Right lobe of liver (tissue), 6 donors: ENCODE measurements around the gene CYBRD1. TPM values are rescaled to one million over a fixed set of nuclear protein-coding genes. Genes with fewer than 3 reads are reported as not detected.

Experiments
- ATAC-seq, 4 donors: fragments of 200-7000 bp; cut with Tn5 transposase; one replicate each; pipeline ENCODE4 v1.9.1; 2020; ENCODE audit warnings: mild to moderate bottlenecking in 4 of 4, moderate library complexity in 4 of 4
- DNase-seq, 3 donors: peaks; one replicate each; pipeline ENCODE4 v3.0.0-alpha.2; 2020
- H3K27ac ChIP-seq, 3 donors: fragments of 200-600 bp; one replicate each; pipeline ENCODE4 v1.8.0; 2022
- H3K27me3 ChIP-seq, 2 donors: fragments of 200-600 bp; one replicate each; pipeline ENCODE4 v1.8.0; 2022
- H3K36me3 ChIP-seq, 4 donors: fragments of 200-600 bp; sonication (generic) in 1 of 4; one replicate each; pipeline versions ENCODE4 v1.5.1 to v1.8.0; 2017 to 2022; ENCODE audit warnings: control low read depth in 1 of 4
- H3K4me1 ChIP-seq, 4 donors: fragments of 200-600 bp; sonication (generic) in 1 of 4; one replicate each; pipeline versions ENCODE4 v1.5.1 to v1.8.0; 2017 to 2022; ENCODE audit warnings: control low read depth in 1 of 4
- H3K4me3 ChIP-seq, 3 donors: fragments of 200-600 bp; one replicate each; pipeline ENCODE4 v1.8.0; 2022
- H3K9me3 ChIP-seq, 4 donors: fragments of 200-600 bp; sonication (generic) in 1 of 4; one replicate each; pipeline versions ENCODE4 v1.5.1 to v1.8.0; 2017 to 2022; ENCODE audit warnings: control low read depth in 1 of 4
- CTCF ChIP-seq, 4 donors: fragments of 200-600 bp in 3 of 4; fragments of 450-650 bp in 1 of 4; IDR thresholded peaks; one replicate each; pipeline versions ENCODE4 v1.5.1 to v1.8.0; 2016 to 2022; ENCODE audit warnings: antibody characterized with exemption in 4 of 4, mild to moderate bottlenecking in 2 of 4
- POLR2A ChIP-seq: fragments of 450-650 bp; IDR thresholded peaks from one replicate; pipeline ENCODE4 v1.6.1; 2017; ENCODE audit warnings: antibody characterized with exemption, mild to moderate bottlenecking
- WGBS: methylation state at CpG from one replicate; pipeline ENCODE4 v1.1.6; 2018; ENCODE audit warnings: low coverage, low lambda C conversion rate; ENCODE audit not compliant: insufficient coverage; ENCODE audit errors: missing lambda C conversion rate; 5-methylcytosine and 5-hydroxymethylcytosine counted together
- intact Hi-C, 2 donors: fragments of 100-400 bp; cut with DNase I; formaldehyde crosslinking; loops; one replicate each; pipeline versions ENCODE4 v1.11.2 to v1.14.1; 2022
- total RNA-seq, 6 experiments: library from RNA; depleted of rRNA in 2 of 6; stranded (reverse); fragments of >200 nt in 2 of 6; fragmentation: NEBNext Ultra II Directional in 3 of 6; extraction: Animal tissue kit (Norgen Biotek cat#: 25700) in 3 of 6; gene quantifications; one replicate each; pipeline versions ENCODE4 v1.1.0 to v1.2.4, GENCODE V29; 2016 to 2023
- donor health status: DM: no; HTN: yes; CAD: no.
- donor health status: DM: no; HTN: no; CAD: no.
- donor health status: DM: no; HTN: no; CAD: no.
- donor health status: DM: no; HTN: yes; CAD: no.
- donor health status: DM: no; HTN: yes; CAD: no.

The CYBRD1 gene
- total RNA-seq, 6 experiments from 2014 or later = 7.3 to 15.1 (median 10.9) TPM

DNA sequence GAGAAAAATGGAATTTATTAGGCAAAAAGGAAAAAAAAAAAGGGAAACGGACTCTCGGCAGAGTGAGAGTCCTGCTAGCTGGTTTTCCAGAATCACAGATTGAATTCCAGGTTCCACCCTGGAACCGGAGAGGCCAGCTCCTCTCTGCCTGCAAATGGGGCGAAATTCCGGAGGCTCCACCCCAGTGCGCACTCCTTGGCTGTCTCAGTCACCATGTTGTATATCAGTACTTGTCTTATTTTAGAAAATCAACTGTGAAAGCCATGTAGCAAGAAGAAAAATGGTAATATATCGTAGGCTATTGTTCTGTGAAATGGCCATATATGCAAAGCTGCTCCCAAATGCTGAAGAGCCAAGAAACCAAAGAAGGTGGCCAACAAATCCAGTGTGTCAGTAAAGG, 49.4 kb downstream of the CYBRD1 start:
- no peaks in the 10 kb centered on the region for H3K36me3 ChIP-seq
- no peaks in the 10 kb centered on the region for H3K4me1 ChIP-seq
- H3K27ac ChIP-seq = no peak overlapping the region
- DNase-seq = no peak
- no peaks in the 10 kb centered on the region for H3K9me3 ChIP-seq
- no peak overlapping the region for H3K4me3 ChIP-seq
- intact Hi-C loops = loop anchor here in 1 of 2 donors (10.0 kb wide), 1 partner anchor 533 kb away; the partner anchor contains the start of gene DLX2
- TF ChIP-seq POLR2A = no peak
- ATAC-seq = no peak
- no peaks in the 10 kb centered on the region for H3K27me3 ChIP-seq
- WGBS = 70% methylated on average over 5 of the region's 7 CpGs

DNA sequence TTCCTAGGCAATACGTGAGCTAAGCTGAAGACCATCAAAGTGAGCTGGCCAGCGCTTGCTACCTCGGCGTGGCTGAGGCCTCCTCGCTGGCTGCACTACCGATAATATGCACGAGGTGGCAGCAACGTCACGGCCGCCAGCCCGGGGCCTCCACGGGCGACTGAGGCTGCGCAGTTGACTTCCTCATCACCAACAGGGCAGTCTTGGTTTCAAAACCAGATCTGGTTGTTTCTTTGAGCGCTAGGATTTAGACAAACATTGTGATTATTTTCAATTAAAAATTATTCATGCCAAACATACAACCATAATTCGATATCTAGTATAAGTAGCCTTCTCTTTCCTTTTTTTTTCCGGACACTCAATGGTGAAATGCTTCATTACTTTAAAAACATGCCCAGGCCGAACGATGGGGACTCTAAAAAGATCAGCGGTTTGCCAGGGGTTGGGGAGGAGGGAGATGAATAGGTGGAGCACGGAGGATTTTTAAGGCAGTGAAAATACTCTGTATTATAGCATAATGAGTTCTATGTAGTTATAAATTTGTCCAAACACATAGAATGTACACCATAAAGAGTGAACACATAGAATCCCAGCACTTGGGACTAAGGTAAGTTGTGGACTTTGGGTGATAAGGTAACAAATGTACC, 52.0 kb downstream of the CYBRD1 start:
- TF ChIP-seq CTCF (IDR thresholded peaks at IDR 0.05) (peak; percentile 79 to 98 (median 94)), POLR2A (no peak)
- ATAC-seq (peak; percentile 99 to 100 (median 100)), DNase-seq (peak; percentile 77 to 85 (median 78))
- H3K4me3 ChIP-seq = no peak overlapping the region
- no peaks in the 10 kb centered on the region for H3K4me1 ChIP-seq
- H3K27ac ChIP-seq = no peak overlapping the region
- 17% methylated on average over 20 of the region's 21 CpGs for WGBS
- H3K9me3 ChIP-seq = no peaks in the 10 kb centered on the region
- intact Hi-C loops = loop anchor here in 1 of 2 donors (10.0 kb wide), 1 partner anchor 531 kb away; the partner anchor contains the start of gene DLX2
- H3K36me3 ChIP-seq = no peaks in the 10 kb centered on the region
- no peaks in the 10 kb centered on the region for H3K27me3 ChIP-seq

DNA sequence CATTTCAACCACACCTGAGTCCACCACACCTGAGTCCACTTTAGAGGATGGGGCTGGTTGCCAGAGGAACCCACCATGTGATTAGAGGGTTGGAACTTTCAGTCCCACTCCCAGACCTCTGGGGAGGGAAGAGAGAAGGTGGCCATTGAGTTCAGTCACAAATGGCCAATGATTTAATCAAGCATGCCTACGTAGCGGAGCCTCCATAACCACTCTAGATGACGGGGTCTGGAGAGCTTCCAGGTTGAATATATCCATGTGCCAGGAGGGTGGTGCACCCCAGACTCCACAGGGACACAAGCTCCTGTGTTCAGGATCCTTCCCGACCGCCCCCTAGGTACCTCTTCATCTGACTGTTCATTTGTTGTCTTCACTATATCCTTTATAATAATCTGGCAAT, 53.3 kb downstream of the CYBRD1 start:
- Histone ChIP-seq H3K36me3 (no peaks in the 10 kb centered on the region), H3K4me3 (no peak overlapping the region)
- intact Hi-C loops = loop anchor here in 1 of 2 donors (10.0 kb wide), 1 partner anchor 529 kb away; the partner anchor contains the start of gene DLX2

GRCh38 chr2:171578127-171578803, 56.0 kb downstream of the CYBRD1 start:
- H3K27me3 ChIP-seq = no peaks in the 10 kb centered on the region
- no peak for ATAC-seq
- no peak overlapping the region for H3K4me3 ChIP-seq
- intact Hi-C loops = loop anchor here in 1 of 2 donors (10.0 kb wide), 1 partner anchor 527 kb away; the partner anchor contains the start of gene DLX2
- DNase-seq = no peak
- 75% methylated on average over 2 of the region's 4 CpGs for WGBS
- no peaks in the 10 kb centered on the region for H3K36me3 ChIP-seq
- H3K4me1 ChIP-seq = no peaks in the 10 kb centered on the region
- H3K9me3 ChIP-seq = no peaks in the 10 kb centered on the region
- no peak overlapping the region for H3K27ac ChIP-seq
- no peak for TF ChIP-seq POLR2A
- no peak for TF ChIP-seq CTCF (IDR thresholded peaks at IDR 0.05)

More for the DNA sequence above, 53.3 kb downstream of the CYBRD1 start:
- H3K4me1 ChIP-seq = no peaks in the 10 kb centered on the region
- ATAC-seq (no peak), DNase-seq (no peak)
- 20% methylated on average over 1 of the region's 5 CpGs for WGBS
- no peaks in the 10 kb centered on the region for H3K9me3 ChIP-seq
- H3K27me3 ChIP-seq = no peaks in the 10 kb centered on the region
- H3K27ac ChIP-seq = no peak overlapping the region
- no peak for TF ChIP-seq POLR2A
- TF ChIP-seq CTCF (IDR thresholded peaks at IDR 0.05) = no peak

GRCh38 chr2:171579481-171579880, 57.2 kb downstream of the CYBRD1 start:
- no peaks in the 10 kb centered on the region for H3K36me3 ChIP-seq
- intact Hi-C loops = loop anchor here in 1 of 2 donors (10.0 kb wide), 1 partner anchor 525 kb away; the partner anchor contains the start of gene DLX2

More at GRCh38 chr2:171579481-171579880, 57.2 kb downstream of the CYBRD1 start:
- TF ChIP-seq CTCF (IDR thresholded peaks at IDR 0.05) (no peak), POLR2A (no peak)
- H3K27ac ChIP-seq = no peak overlapping the region
- H3K4me1 ChIP-seq = no peaks in the 10 kb centered on the region
- no peak for DNase-seq
- no peaks in the 10 kb centered on the region for H3K9me3 ChIP-seq
- H3K27me3 ChIP-seq = no peaks in the 10 kb centered on the region
- 90% methylated on average over 1 of the region's 1 CpG for WGBS
- ATAC-seq = no peak
- H3K4me3 ChIP-seq = no peak overlapping the region
